ENCODE data around the gene SLC39A11.

DNA sequence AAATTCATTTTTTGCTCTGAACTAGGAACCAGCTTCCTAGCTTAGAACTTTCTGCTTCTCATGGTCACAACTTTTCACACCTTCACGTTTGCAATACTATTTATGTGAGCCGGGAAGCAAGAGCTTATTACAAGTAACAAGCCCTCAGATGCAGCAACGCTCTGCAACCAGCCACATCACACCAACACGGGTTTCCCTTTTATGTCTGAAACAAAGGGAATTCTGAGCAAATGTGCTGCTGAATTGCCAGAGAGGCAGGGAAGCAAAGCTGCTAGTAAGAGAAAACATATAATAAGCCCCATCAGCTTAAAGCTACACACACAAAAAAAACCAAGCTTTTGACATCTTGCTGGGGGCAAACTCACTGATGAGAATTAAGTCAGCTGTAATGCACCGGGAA, 122.2 kb downstream of the SLC39A11 start:
- TF ChIP-seq, protein P1, sequence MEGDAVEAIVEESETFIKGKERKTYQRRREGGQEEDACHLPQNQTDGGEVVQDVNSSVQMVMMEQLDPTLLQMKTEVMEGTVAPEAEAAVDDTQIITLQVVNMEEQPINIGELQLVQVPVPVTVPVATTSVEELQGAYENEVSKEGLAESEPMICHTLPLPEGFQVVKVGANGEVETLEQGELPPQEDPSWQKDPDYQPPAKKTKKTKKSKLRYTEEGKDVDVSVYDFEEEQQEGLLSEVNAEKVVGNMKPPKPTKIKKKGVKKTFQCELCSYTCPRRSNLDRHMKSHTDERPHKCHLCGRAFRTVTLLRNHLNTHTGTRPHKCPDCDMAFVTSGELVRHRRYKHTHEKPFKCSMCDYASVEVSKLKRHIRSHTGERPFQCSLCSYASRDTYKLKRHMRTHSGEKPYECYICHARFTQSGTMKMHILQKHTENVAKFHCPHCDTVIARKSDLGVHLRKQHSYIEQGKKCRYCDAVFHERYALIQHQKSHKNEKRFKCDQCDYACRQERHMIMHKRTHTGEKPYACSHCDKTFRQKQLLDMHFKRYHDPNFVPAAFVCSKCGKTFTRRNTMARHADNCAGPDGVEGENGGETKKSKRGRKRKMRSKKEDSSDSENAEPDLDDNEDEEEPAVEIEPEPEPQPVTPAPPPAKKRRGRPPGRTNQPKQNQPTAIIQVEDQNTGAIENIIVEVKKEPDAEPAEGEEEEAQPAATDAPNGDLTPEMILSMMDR (IDR thresholded peaks at IDR 0.05): no peak
- no peak for TF ChIP-seq POLR2A (IDR thresholded peaks at IDR 0.05)

All from esophagus squamous epithelium (tissue), 4 donors.